ENCODE data around the gene AMPD2.

The AMPD2 gene

DNA sequence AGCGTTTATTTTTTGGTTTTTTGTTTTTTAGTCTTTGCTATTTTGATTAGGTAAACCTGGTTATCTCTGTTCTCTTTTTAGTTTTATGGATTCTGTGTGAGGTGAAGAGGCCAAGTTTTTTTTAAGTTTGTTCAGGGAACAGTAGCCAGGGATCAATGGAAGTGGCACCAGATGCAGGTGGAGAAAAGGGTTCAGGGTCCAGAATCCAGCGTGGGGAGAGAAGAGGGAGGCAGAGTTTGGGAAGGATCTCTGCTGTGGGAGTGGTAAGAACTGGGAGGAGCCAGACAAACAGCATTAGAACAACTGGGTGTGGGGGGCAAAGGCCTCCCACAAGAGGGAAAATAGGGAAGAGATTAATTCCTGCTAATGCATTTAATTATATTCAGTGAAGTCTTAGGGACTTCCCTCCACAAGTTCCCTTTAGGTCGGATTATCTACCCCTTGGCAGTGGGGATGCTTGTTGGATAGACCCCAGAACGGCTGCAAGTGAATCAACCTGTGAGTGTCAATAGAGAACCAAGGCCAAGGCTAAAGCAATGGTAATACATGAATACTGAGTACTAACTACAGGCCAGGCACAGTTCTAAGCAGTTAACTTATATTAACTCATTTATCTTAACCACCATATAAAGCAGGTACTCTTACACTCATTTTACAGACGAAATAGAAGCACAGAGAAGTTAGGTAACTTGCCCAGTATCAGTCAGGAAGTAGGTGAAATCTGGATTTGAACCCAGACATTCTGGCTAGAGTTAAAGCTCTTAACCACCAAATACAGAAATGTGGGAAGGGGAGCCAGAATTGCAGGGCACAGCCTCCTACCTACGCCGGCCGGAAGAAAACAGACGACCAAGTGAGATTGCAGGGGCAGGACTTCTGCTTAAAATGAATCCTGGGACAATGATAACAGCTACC lies 719 bp upstream of the AMPD2 start:
- DNase-seq, result no peak

GRCh38 chr1:109620401-109620791 lies 759 bp downstream of the AMPD2 start:
- no peak for DNase-seq

DNA sequence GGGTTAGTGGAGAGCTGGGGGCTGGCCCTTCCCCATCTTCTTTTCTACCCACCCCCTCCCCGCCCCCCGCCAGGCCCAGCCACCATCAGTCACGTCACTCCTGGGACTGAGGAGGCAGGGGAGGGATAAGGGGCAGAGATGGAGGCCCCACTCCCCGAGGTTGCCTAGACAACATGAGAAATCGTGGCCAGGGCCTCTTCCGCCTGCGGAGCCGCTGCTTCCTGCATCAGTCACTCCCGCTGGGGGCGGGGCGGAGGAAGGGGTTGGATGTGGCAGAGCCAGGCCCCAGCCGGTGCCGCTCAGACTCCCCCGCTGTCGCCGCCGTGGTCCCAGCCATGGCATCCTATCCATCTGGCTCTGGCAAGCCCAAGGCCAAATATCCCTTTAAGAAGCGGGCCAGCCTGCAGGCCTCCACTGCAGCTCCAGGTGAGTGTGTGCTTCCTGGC lies 1.2 kb downstream of the AMPD2 start:
- peak; percentile 97 to 98 for DNase-seq

DNA sequence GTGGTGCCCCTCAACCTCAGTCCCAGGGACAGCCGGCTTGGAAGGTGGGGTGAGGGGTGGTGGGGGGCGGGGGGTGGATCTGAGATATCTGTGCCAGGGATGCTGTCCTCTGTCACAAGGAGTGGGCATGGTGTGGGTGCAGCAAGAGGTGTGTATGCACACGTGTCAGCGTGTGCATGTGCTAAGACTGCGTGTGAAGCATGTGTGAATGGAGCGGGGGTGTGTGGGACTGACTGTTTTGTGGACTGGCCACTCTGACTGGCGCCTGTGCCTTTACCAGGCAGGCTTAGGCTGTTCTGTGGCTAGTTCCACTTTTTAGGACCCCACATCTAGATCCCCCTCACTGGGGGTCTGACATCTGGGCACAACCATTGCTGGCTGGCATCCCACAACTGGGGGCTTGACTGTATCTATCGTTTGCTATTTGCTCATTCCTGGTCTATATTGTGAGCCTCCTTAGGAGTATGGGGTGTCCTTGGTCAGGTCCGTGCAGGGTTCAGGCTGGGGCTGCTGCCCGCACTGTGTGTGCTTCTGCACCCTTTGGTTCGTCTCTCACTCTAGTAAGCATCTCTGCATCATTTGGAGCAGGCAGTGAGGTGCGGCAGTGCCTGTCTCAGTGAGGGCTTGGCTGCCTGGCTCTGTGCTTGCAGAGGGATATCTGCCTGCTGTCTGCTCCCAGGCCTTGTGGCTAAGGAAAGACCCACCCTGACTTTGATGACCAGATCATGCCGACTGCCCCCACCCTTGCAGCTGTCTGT lies 1.9 kb downstream of the AMPD2 start:
- DNase-seq, result no peak

DNA sequence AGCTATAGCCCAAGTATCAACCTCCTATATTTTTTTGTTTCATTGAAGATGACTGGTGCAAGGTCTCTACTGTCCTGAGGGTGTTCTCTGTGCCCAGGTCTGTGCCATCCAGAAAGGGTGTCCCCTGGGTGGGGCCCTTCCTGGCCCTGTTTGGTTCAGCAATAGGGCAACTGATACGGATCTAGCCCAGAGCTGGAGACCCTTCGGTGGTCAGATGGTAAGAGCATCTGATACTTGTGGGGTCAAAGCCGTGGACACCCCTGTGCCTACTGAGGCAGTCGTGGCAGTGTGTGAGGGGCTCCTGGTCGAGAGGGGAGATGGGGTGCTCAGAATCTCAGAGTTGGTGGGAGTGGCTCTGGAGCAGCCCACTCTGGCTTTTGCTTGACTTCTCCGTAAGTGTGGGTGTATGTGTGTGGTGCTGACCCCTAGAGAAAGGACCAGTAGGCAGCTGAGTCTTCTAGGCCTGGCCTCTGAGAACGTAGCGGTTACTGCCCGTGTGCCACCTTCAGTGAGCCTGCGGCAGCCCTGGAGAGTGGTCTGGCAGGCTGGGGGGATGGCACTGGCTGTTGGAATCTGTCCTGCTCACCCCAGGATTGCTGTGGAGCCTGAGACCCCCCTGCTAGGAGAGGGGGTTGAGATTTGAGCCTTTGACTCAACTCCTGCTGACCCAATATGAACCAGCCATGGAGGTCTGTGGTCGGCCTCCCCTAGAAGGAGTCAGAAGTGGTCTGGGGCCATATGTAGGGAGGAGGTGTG lies 2.7 kb downstream of the AMPD2 start:
- no peak for DNase-seq

DNA sequence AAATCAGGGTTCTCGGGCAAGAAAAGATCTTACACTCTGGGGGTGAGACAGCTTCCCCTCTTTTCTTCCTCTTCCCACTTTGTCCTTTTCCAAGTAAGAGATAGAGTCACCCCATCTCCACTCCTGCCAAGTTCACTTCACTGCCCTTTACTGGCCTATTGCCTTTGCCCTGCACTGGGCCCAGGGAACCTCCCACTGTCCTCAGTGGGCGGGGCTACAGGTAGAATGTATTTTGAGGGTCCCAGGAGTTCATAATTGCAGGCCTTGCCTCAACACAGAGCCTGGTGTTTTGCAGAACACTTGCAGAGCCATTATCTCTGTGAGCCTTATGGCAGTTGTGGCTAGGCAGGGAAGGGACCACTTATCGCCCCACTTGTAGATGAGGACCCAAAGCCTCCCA lies 3.3 kb downstream of the AMPD2 start:
- DNase-seq, result no peak

GRCh38 chr1:109623601-109624161 lies 4.0 kb downstream of the AMPD2 start:
- DNase-seq, result no peak

- no peak for DNase-seq
These were observed 4.8 kb downstream of the AMPD2 start for GRCh38 chr1:109624201-109625010.

- DNase-seq, result no peak
These were observed 5.5 kb downstream of the AMPD2 start for GRCh38 chr1:109625176-109625575.

- DNase-seq, result no peak
These were observed 6.2 kb downstream of the AMPD2 start for GRCh38 chr1:109625601-109626560.

DNA sequence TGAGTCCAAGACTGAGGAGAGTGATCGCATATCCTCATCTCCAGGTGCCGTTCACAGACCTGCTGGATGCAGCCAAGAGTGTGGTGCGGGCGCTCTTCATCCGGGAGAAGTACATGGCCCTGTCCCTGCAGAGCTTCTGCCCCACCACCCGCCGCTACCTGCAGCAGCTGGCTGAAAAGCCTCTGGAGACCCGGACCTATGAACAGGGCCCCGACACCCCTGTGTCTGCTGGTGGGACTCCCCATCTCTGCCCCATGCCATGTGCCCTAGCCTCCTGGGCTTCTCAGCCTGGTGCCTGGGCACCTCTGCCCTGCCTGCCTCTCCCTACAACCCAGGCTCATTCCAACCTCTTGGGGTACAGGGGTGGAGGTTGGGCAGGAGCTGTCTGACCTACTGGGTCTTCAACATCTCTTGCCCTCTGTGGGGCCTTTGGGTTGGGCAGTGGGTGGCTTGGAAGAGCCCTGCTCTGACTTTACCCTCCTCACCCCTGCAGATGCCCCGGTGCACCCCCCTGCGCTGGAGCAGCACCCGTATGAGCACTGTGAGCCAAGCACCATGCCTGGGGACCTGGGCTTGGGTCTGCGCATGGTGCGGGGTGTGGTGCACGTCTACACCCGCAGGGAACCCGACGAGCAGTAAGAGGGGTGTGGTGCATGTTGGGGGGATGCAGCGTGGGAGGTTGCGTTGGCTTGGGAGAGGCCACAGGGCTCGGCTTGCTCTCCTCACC lies 7.2 kb downstream of the AMPD2 start:
- no peak for DNase-seq

- no peak for DNase-seq
These were observed 8.2 kb downstream of the AMPD2 start for GRCh38 chr1:109627692-109628399.

DNA sequence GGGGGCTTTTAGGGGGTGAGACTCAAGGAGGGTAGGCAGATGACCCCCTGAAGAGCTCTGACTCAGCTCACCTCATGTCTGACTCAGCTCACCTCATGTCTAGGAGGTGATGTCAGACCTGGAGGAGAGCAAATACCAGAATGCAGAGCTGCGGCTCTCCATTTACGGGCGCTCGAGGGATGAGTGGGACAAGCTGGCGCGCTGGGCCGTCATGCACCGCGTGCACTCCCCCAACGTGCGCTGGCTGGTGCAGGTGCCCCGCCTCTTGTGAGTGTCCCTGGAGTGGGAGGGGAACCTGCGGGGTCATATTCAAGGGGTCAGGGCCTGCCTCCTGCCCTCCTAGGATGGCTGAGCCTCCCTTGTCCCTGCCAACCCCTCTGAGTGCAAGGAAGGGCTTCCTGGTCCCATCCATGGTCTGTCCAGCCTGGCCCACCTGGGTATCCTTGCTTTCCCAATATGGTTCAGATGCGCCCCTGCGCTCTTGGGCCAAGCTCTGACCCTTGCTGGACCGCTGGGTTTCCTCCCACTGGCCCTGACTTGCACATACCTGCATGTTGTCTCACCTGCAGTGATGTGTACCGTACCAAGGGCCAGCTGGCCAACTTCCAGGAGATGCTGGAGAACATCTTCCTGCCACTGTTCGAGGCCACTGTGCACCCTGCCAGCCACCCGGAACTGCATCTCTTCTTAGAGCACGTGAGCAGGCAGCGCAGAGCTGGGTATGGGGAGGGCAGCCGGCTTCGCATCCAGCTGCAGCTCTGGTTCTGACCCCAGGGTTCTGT lies 9.1 kb downstream of the AMPD2 start:
- DNase-seq, result no peak

DNA sequence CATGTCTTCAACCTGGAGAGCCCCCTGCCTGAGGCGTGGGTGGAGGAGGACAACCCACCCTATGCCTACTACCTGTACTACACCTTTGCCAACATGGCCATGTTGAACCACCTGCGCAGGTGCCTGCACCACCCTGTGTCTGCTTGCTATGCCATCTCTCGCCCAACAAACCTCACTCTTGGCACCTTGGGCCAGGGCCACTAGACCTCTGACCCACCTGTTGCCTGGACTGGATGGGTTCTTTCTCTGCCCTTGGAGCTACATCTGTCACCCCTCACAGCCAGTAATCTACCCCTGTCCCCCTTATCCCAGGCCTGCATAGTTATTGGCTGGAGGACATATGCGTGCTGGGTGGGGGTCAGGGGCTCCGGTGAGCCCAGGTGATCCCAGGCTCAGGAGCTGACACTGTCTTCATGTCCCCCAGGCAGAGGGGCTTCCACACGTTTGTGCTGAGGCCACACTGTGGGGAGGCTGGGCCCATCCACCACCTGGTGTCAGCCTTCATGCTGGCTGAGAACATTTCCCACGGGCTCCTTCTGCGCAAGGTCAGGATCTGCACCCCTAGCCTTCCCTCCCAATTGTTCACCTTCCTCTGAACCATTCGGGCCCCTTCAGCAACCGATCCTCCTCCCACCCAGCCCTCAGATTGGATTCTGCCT lies 9.9 kb downstream of the AMPD2 start:
- no peak for DNase-seq

DNA sequence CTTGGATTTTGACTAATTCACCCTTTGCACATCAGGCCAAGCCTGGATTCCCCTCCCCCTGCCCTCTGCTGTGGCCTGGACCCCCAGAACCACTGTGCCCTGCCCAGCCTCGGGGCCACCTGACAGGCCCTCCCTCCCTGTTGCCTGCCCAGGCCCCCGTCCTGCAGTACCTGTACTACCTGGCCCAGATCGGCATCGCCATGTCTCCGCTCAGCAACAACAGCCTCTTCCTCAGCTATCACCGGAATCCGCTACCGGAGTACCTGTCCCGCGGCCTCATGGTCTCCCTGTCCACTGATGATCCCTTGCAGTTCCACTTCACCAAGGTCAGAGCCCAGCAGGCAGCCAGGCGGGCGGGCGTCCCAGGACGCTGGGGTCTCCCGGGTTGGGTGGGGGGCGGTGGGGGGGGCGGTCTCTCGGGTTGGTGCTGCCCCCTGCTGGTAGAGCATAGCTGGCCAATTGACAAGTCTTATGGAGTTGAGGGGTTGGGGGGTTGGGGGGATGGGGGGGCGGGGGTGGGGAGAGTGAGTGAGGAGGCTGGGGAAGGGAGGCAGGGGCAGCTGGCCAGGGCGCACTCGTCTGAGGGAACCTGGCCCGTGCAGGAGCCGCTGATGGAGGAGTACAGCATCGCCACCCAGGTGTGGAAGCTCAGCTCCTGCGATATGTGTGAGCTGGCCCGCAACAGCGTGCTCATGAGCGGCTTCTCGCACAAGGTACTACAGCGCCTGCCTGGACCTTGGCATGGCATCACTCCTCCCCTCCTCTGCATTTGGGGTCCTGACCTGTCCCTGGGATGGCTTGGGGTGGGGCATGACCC lies 10.7 kb downstream of the AMPD2 start:
- peak; percentile 55 to 56 for DNase-seq

DNA sequence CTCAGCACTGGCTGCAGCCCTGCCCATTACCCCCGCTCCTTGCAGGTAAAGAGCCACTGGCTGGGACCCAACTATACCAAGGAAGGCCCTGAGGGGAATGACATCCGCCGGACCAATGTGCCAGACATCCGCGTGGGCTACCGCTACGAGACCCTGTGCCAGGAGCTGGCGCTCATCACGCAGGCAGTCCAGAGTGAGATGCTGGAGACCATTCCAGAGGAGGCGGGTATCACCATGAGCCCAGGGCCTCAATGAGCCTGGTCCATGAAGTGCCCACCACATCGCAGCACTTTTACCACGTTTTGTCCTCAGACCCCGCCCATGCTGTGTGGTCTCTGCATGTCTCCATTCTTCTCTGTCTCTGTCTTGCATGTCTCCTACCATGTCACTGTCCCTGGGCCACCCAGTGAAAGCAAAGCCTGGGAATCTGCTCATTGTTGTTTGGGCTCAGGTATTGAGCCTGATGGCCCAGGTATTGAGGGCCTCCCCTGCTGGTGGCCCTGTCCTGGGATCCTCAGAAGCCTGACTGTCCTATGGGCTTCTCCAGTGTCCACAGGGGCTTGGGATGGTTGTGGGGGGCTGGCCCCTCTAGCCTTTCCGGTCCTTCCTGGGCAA lies 11.4 kb downstream of the AMPD2 start:
- DNase-seq, result no peak

All from activated T-cell treated with anti-CD3 and anti-CD28 coated beads, Interleukin-2, amount 50 U/mL, for 48 hours (primary cell).